Adrenal gland (tissue), 5 donors: ENCODE measurements around the gene SLC12A6.

Source experiments
- CTCF ChIP-seq, 6 experiments: fragments of 450-650 bp in 4 of 6; fragments of 200-600 bp in 2 of 6; sonication (generic) in 1 of 6; IDR thresholded peaks; 1 replicate in 5 of 6; 2 replicates in 1 of 6; pipeline versions ENCODE4 v1.5.1 to v1.8.0; 2016 to 2021; ENCODE audit warnings: antibody characterized with exemption in 6 of 6, mild to moderate bottlenecking in 2 of 6, moderate library complexity in 1 of 6
- POLR2A ChIP-seq, 2 donors: fragments of 450-650 bp; IDR thresholded peaks; one replicate each; pipeline ENCODE4 v1.6.1; 2017; ENCODE audit warnings: antibody characterized with exemption in 2 of 2, mild to moderate bottlenecking in 2 of 2, moderate library complexity in 1 of 2
- donor health status: DM: no; HTN: no; CAD: no.

GRCh38 chr15:34304613-34305012 is 33.0 kb downstream of the SLC12A6 start:
- TF ChIP-seq POLR2A (IDR thresholded peaks at IDR 0.05) (no peak), CTCF (IDR thresholded peaks at IDR 0.05) (no peak)
